Cerebellar nuclear complex (tissue), 1 donor: ENCODE measurements around the gene MTFP1.
"Not testable (repeated sequence)": the region's sequence is repeated elsewhere in the genome, so short reads cannot be mapped to it uniquely, and the experiment has no call there.

ENCODE experiments used
- DNase-seq, 2 experiments: peaks; one replicate each; lab custom pipeline; 2025; lab: John Stamatoyannopoulos, UW

MTFP1 gene

DNA sequence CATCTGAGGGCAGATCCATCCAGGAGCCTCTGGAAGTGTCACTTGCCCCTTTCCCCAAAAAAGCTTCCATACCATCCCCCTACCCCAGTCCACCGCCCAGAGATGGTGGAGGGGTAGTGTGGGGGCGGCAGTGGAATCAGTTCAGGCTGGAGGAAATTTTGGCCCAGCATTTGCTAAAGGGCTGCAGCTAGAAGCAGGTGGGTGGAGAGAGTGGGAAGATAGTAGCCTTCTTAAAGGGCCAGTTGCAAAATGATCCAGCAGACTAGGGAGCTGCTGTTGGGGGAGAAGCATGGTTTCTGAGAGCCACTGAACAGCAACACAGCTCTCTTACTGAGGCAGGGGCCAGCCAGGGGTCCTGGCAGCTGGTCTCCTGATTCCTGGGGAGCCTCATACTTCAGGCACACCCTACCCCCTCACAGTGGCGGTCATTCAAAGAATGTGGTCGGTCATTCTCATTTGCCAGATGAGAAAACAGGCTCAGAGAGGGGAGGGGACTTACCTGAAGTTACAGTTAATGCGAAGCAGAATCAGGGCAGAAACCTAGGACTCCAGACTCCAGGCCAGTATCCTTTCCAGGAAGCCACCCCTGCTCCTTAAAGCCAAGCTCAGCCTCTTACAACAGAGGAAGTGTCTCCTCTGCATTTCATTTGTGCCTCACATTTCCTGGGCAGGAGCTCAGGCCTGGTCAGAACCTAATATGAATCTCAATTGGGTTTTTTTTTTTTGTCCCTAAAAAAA is 23.4 kb upstream of the MTFP1 start:
- DNase-seq: no peak

DNA sequence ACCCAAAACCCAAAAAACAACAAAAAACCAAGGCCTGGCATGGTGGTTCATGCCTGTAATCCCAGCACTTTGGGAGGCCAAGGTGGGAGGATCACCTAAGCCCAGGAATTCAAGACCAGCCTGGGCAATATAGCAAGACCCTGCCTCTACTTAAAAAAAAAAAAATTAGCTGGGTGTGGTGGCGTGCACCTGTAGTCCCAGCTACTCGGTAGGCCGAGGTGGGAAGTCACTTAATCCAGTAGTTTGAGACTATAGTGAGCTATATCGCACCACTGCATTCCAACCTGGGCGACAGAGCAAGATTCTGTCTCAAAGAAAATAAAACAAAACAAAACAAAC is 22.8 kb upstream of the MTFP1 start:
- DNase-seq: not testable (repeated sequence)

- DNase-seq: no peak
These were observed 21.3 kb upstream of the MTFP1 start for GRCh38 chr22:30404307-30404706.

DNA sequence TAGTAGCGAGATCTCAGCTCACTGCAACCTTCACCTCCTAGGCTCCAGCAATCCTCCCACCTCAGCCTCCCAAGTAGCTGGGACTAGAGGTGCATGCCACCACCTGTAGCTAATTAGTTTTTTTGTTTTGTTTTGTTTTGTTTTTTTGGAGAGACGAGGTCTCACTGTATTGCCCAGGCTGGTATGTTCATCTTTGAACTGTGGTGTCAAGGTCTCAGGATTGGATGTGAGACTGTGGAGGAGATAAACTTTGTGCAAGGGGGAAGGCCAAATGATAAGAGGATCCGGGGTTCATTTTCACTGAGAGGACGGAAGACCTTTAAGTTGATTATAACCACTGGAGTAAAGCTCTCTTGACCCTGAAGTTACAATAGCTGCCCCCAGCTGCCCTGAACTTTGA is 19.8 kb upstream of the MTFP1 start:
- no peak for DNase-seq

DNA sequence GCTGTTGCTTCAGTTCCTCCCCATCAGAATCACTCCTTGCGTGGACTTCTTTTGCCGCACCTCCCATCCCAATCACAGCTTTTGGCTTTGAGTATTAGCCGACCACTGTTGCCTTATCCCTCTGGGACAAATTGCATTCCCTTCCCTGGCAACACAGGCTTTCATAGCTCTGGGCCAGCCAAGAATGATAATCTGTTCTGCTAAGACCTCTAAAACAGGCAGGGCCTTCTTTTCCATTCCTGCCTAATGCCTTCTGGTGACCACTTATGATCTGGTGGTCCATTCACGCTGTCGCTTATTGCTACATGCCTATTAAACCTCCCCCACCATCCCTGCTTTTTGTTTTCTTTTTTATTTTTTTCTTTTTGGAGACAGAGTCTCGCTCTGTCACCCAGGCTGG is 19.2 kb upstream of the MTFP1 start:
- DNase-seq: no peak

- no peak for DNase-seq
These were observed 17.0 kb upstream of the MTFP1 start for GRCh38 chr22:30408388-30409102.

DNA sequence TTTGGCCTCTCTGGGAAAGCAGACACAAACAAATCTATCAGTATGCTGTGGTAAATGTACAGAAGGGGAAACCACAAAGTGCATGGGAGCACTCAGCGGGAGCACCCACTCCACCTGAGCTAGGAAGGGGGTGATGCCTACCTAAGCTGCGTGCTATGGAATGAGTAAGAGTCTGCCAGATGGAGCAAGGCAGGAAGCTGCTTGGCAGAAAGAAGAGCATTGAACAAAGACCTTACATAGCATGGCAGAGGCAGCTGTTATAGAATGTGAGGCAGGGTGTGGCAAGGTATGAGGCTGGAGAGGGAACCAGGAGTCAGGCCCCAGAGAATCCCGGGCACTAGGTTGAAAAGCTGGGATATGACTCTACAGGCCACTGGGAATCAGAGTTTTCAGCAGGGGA is 13.8 kb upstream of the MTFP1 start:
- DNase-seq: no peak

- no peak for DNase-seq
These were observed 12.6 kb upstream of the MTFP1 start for GRCh38 chr22:30413001-30413400.

DNA sequence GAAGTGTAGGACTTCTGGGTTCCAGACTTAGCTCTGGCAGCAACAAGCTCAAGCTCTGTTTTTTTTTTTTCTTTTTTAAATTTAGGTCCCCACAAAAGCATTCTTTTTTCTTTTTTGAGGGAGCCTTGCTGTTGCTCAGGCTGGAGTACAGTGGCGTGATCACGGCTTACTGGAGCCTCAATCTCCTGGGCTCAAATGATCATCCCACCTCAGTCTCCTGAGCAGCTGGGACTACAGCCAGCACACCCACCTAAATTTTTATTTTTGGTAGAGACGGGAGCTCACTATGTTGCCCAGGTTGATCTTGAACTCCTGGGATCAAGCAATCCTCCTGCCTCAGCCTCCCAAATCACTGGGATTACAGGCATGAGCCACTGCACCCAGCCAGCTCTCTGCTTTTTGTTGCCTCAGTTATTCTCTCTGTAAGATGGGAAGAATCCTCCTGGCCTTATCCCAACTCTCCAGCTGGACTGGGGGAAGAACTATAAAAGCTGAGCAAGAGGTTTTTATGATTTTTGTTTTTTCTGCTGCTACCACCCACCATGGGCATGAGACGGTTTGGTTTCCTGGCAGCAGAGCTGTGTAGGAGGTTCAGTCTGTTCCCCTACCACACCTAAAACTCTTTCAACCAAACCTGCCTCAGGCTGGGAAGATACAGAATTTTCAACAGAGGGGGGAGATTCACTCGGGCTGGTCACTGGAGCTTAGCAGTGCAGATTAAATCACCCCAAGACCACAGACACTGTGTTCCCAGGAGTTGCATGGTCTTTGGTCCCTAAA is 11.6 kb upstream of the MTFP1 start:
- no peak for DNase-seq

GRCh38 chr22:30414525-30415047 is 11.0 kb upstream of the MTFP1 start:
- no peak for DNase-seq

DNA sequence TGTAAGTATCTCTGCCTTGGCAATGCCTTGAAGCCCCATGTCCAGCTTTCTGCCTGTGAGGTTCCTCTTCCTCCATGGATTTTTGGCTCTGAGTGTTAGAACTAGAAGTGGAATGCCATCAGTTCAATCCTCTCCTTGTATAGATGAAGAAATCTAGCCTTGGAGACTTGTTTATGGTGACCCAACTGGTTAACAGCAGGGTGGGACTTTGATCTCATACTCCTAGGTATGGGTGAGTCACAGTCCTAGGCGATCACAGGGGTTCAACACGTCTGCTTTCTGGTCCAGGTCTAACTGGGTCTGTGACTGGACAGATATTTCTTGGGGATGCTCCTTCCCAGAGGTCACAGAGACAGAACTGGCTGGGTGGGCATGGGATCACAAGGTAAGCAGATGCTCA is 9.2 kb upstream of the MTFP1 start:
- no peak for DNase-seq

GRCh38 chr22:30416837-30417236 is 8.7 kb upstream of the MTFP1 start:
- DNase-seq: no peak

GRCh38 chr22:30420347-30421125 is 5.0 kb upstream of the MTFP1 start:
- no peak for DNase-seq

GRCh38 chr22:30421695-30422480 is 3.7 kb upstream of the MTFP1 start:
- no peak for DNase-seq

DNA sequence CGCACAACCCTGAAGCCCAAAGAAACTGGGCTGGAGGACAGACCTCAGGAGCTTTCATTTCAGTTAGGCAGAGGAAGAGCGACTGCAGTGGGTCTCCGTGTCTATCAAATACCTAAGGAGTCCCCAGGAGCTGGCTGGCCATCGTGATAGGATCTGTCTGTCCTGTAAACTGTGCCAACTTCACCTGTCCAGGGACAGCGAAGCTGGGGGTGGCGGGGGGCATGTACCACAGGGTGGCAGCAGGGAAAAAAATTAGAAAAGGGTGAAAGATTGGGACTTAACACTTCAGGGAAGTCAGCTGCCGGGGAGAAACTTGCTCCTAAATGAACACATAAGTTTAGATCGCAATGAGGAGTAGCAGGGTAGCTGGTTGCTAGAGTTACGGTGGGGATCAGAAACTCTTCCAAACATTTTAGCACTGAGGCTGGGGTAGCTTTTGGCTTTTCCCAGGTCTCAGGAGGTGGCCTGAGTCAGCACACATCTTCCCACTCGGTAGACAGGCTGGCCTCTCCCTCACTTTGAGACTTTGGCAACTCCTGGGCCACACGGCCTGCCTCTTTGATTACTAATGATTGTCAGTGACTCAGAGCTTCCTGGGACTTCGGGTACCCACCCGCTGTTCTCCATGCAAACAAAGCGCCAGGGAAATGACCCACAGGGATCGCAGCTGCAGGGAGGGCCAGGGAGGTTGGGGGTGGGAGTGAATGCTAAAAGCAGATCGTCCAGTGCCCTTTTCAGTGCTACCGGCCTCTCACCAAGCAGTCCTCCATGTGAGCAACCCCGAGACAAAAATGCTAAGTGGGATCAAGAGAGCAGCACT is 2.9 kb upstream of the MTFP1 start:
- DNase-seq: no peak

DNA sequence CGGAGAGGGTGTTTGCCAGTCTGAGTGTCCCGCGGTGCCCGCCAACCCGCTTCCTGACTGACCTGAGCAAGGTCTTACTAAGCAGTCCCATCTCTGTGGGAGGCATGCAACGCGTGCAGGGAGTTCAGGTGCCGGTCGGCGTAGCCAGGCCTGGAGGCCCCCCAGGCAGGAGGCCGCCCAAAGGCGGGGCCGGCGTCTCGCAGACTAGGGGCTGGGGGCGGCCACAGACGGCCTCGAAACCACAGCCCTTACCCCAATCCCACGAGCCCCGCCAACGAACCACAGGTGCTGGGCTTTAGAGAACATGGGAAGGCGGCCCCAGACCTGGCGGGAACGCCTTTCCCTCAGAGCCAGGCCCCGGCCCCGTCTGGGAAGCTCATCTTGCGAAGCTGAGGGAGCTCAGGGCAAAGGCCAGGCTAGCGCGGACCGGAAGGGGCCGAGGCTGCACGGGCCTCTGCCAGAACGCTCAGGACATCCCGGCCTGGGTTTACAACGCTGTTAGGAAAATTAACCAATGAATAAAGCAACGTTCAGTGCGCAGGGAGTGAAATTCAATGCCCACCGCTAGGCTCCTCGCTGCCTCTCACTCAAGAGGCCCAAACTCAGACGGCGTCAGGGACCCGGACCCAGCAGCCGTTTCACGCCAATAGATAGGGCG is 2.1 kb upstream of the MTFP1 start:
- no peak for DNase-seq

DNA sequence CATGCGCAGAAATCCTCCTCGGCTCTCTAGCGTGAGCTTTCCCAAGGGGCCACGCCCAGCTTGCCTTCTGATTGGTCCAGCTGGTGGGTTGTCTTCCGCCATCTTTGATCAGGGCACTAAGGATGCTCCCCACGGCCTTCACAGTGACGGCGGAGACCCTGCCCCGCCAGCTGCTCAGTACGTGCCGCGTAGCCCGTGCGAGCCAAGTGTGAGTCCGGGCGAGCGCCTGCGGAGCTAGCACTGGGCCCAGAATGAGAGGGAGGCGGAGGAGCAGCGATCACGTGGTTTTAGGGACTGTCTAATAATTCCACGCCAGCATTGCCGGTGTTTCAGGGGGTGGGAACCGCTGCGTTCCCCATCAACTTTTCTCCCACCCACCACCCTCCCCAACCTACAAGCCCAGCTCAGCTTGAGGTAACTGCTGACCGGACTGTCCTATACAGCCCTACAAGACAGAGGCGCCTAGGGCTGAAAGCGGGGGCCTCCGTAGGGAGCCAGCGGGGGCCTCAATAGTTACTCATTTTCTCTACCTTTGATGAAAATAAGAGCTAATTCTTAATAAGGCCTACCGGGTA is 1.5 kb upstream of the MTFP1 start:
- DNase-seq: peak; percentile 91 to 96

- no peak for DNase-seq
These were observed 838 bp upstream of the MTFP1 start for GRCh38 chr22:30424534-30425326.

GRCh38 chr22:30425327-30425615 is 297 bp upstream of the MTFP1 start:
- DNase-seq: no peak
